ENCODE measurements around the gene PWP2.
"Not testable (repeated sequence)": the region's sequence is repeated elsewhere in the genome, so short reads cannot be mapped to it uniquely, and the experiment has no call there.

DNA sequence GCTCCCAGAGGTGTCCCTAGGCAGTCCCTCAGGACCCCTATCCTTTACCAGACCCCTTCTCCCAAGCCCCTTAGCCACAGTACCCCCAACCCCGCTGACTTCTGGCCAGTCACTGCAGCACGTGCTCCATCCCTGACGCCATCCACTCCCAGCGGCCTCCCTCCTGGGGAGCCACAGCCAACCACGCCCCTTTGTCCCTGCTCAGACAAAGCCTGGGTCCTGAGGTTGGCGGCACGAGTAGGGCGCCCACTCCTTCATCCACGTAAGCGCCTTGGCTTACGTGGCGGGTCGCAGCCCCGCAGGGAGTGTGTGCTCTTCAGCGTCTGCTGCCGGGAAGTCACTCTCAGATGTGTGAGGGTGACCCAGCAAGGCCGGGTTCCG, 33.3 kb downstream of the PWP2 start:
- TF ChIP-seq CTCF (IDR thresholded peaks at IDR 0.05; ENCODE audit: low read depth, low read length, missing input control); JUND (IDR thresholded peaks at IDR 0.05); RAD21 (IDR thresholded peaks at IDR 0.05): not testable (repeated sequence)

Measured in liver (tissue), 3 donors.